ENCODE results near the gene MYRIP. TPM values are rescaled to one million over a fixed set of nuclear protein-coding genes. Genes with fewer than 3 reads are reported as not detected.

Gene MYRIP
- total RNA-seq, 1 experiment from 2014 or later = 1.6 TPM

GRCh38 chr3:39920271-39920670 lies 110.9 kb downstream of the MYRIP start (continued):
- TF ChIP-seq PRDM15 (CRISPR knock-in tag; IDR thresholded peaks at IDR 0.05) (no peak), E2F4 (CRISPR knock-in tag; IDR thresholded peaks at IDR 0.05; ENCODE audit: borderline replicate concordance, low read depth) (no peak), ZNF396 (CRISPR knock-in tag; IDR thresholded peaks at IDR 0.05; ENCODE audit: borderline replicate concordance) (no peak), NFATC4 (CRISPR knock-in tag; IDR thresholded peaks at IDR 0.05) (no peak), SMAD4 (CRISPR knock-in tag; IDR thresholded peaks at IDR 0.05) (no peak), MXD4 (CRISPR knock-in tag; IDR thresholded peaks at IDR 0.05; ENCODE audit: borderline replicate concordance) (no peak), SOX15 (CRISPR knock-in tag; IDR thresholded peaks at IDR 0.05) (no peak)

DNA sequence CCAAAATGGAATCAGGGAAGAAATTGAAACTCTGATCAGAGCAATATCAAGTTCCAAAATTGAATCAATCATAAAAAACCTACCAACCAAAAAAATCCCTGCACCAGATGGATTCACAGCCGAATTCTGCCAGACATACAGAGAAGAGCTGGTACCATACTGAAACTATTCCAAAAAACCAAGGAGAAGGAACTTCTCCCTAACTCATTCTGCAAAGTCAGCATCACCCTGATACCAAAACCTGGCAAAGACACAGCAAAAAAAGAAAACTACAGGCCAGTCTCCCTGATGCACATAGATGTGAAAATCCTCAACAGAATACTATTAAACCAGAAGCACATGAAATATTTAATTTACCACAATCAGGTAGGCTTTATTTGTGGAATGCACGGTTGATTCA lies 118.1 kb downstream of the MYRIP start:
- CTCF ChIA-PET = no interaction called here
- H3K27me3 Mint-ChIP-seq (ENCODE audit: low read depth) = no peaks in the 10 kb centered on the region
- ATAC-seq = no peak
- H3K27ac Mint-ChIP-seq = no peak overlapping the region
- no peaks in the 10 kb centered on the region for H3K4me1 Mint-ChIP-seq
- peaks cover 6% of the 10 kb centered on the region for H3K9me3 Mint-ChIP-seq
- TF ChIP-seq FOXP1 (CRISPR knock-in tag; IDR thresholded peaks at IDR 0.05; ENCODE audit: borderline replicate concordance) = no peak
- TF ChIP-seq JUN (CRISPR knock-in tag; IDR thresholded peaks at IDR 0.05) = no peak
- no peak for TF ChIP-seq ATF6 (CRISPR knock-in tag; IDR thresholded peaks at IDR 0.05)
- TF ChIP-seq ZNF671 (CRISPR knock-in tag; IDR thresholded peaks at IDR 0.05) = no peak
- TF ChIP-seq OVOL2 (CRISPR knock-in tag; IDR thresholded peaks at IDR 0.05; ENCODE audit: borderline replicate concordance) = no peak
- TF ChIP-seq, protein P1, sequence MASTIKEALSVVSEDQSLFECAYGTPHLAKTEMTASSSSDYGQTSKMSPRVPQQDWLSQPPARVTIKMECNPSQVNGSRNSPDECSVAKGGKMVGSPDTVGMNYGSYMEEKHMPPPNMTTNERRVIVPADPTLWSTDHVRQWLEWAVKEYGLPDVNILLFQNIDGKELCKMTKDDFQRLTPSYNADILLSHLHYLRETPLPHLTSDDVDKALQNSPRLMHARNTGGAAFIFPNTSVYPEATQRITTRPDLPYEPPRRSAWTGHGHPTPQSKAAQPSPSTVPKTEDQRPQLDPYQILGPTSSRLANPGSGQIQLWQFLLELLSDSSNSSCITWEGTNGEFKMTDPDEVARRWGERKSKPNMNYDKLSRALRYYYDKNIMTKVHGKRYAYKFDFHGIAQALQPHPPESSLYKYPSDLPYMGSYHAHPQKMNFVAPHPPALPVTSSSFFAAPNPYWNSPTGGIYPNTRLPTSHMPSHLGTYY (CRISPR knock-in tag; IDR thresholded peaks at IDR 0.05) = no peak
- no peak for TF ChIP-seq AR (CRISPR knock-in tag; IDR thresholded peaks at IDR 0.05)
- no peak for TF ChIP-seq ETV6 (CRISPR knock-in tag; IDR thresholded peaks at IDR 0.05)
- DNase-seq (ENCODE audit: low spot score) = no peak
- H3K36me3 Mint-ChIP-seq = no peaks in the 10 kb centered on the region
- no peak overlapping the region for H3K4me3 Mint-ChIP-seq
- POLR2A ChIA-PET = no interaction called here
